ENCODE results near the gene ETV2.

The ETV2 gene

DNA sequence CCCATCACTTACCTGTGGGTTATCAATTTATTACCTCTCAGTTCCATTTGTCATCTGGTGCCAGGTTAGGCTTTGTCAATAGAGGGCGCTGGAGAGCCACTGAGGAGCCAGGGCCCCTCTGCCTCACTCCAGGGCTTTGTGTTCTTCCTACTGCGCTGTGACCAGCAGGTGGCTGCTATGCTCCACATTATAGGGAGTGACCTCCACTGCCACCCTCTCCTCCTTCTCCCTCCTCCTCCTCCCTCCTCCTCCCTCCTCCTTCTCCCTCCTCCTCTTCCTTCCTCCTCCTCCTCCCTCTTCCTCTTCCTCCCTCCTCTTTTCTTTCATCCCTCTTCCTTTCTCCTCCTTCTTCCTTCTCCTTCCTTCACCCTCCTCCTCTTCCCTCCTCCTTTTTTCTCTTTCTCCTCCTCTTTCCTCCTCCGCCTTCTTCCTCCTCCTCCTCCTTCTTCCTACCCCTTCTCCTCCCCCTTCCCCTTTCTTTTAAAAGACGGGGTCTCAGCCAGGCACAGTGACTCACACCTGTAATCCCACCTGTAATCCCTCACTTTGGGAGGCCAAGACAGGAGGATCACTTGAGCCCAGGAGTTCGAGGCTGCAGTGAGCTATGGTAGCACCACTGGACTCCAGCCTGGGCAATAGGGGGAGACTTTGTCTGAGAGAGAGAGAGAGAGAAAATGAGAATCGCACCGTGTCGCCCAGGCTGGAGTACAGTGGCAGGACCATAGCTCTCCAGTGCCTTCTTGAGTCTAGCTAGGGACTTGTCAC, 52.5 kb downstream of the ETV2 start:
- no peak overlapping the region for H3K9ac ChIP-seq (ENCODE audit: low read depth, low read length)
- no peak overlapping the region for H3K4me3 ChIP-seq (ENCODE audit: low read depth, low read length)
- no peaks in the 10 kb centered on the region for H3K36me3 ChIP-seq (ENCODE audit: control insufficient read depth, insufficient read depth, low read length)
- H3K4me1 ChIP-seq (ENCODE audit: control insufficient read depth, insufficient read depth, low read length): no peaks in the 10 kb centered on the region
- H3K27me3 ChIP-seq (ENCODE audit: control insufficient read depth, insufficient read depth, low read length): no peaks in the 10 kb centered on the region
- no peaks in the 10 kb centered on the region for H3K9me3 ChIP-seq (ENCODE audit: control insufficient read depth, insufficient read depth, low read length)

Data from iPS-15b (cell line).